ENCODE data around the gene C1QTNF8.

- no peak for TF ChIP-seq CTCF (IDR thresholded peaks at IDR 0.05)
- no peak for TF ChIP-seq POLR2A (IDR thresholded peaks at IDR 0.05)
Measured at GRCh38 chr16:1069154-1069553, 26.9 kb downstream of the C1QTNF8 start.
